ENCODE results near the gene NFIA. TPM values are rescaled to one million over a fixed set of nuclear protein-coding genes. Genes with fewer than 3 reads are reported as not detected.
A peak's percentile ranks its signal among the peaks of the same experiment; 100 is the strongest.

Gene NFIA
- total and polyA plus RNA-seq, 12 donors, result 11.2 to 117 (median 92.5) TPM

DNA sequence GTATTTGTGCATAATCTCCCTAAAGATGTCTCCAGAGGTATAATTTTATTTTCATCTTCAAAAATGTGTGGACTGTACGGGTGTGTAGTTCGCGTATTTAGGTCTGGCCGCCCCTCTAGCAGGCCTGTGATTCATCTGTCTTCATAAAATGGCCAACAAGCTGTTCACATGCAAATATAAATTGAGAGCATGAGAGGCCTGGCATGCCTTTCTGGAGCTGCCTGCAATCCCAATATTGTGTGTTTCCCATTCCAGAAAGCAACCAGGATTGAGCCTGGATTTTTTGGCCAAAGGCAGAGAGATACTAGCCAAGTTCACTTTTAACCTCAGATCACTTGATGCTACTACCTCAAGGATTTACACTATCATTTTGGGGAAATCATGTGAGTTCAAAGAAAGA is 197.2 kb downstream of the NFIA start:
- Histone ChIP-seq H3K27me3 (no peaks in the 10 kb centered on the region), H3K9me3 (no peaks in the 10 kb centered on the region), H3K36me3 (no peaks in the 10 kb centered on the region), H3K4me3 (no peak overlapping the region), H3K27ac (peak overlapping the region in 7 of 10 donors; percentile 12 to 60 (median 35)), H3K4me1 (peaks cover 5 to 68% (median 34%) of the 10 kb centered on the region in 9 donors)
- intact Hi-C loops (cut with DNase I), result loop anchor here in 1 of 10 donors (10.0 kb wide), 2 partner anchors 175 to 225 kb away; no protein-coding TSS in a partner anchor
- 35 to 48% methylated on average over 4 of the region's 4 CpGs for WGBS, 2 donors
- TF ChIP-seq, protein P1, sequence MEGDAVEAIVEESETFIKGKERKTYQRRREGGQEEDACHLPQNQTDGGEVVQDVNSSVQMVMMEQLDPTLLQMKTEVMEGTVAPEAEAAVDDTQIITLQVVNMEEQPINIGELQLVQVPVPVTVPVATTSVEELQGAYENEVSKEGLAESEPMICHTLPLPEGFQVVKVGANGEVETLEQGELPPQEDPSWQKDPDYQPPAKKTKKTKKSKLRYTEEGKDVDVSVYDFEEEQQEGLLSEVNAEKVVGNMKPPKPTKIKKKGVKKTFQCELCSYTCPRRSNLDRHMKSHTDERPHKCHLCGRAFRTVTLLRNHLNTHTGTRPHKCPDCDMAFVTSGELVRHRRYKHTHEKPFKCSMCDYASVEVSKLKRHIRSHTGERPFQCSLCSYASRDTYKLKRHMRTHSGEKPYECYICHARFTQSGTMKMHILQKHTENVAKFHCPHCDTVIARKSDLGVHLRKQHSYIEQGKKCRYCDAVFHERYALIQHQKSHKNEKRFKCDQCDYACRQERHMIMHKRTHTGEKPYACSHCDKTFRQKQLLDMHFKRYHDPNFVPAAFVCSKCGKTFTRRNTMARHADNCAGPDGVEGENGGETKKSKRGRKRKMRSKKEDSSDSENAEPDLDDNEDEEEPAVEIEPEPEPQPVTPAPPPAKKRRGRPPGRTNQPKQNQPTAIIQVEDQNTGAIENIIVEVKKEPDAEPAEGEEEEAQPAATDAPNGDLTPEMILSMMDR (IDR thresholded peaks at IDR 0.05), result no peak
- ATAC-seq (peak in 4 of 8 donors; percentile 23 to 34 (median 29)), DNase-seq (no peak)

DNA sequence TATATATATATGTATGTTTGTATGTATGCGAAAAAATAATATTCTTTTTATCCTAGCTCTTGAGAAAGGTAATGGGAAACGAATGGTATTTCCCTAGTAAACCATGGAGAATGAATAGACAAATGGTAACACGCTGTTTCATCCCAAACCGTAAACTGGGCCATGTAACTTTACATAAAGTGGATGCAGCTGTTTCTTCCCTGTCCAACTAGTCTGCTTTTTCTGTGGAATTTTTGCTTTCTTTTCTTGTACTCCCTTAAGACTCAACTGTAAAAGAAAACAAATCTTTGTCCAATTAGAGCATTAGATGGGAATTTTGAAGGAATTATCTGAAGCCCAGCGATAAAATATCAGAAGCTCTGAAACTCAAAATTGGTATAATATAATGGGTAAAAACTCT is 198.1 kb downstream of the NFIA start:
- Histone ChIP-seq H3K27ac (peak overlapping the region in 6 of 10 donors; percentile 28 to 60 (median 50)), H3K4me3 (no peak overlapping the region), H3K27me3 (no peaks in the 10 kb centered on the region), H3K36me3 (no peaks in the 10 kb centered on the region), H3K4me1 (peaks cover 5 to 74% (median 39%) of the 10 kb centered on the region in 9 donors), H3K9me3 (no peaks in the 10 kb centered on the region)
- ATAC-seq (peak in 4 of 8 donors; percentile 37 to 57 (median 45)), DNase-seq (no peak)
- WGBS, 2 donors, result 79 to 82% methylated on average over 5 of the region's 5 CpGs
- TF ChIP-seq, protein P1 (IDR thresholded peaks at IDR 0.05), result no peak
- intact Hi-C loops (cut with DNase I), result no loop called here

DNA sequence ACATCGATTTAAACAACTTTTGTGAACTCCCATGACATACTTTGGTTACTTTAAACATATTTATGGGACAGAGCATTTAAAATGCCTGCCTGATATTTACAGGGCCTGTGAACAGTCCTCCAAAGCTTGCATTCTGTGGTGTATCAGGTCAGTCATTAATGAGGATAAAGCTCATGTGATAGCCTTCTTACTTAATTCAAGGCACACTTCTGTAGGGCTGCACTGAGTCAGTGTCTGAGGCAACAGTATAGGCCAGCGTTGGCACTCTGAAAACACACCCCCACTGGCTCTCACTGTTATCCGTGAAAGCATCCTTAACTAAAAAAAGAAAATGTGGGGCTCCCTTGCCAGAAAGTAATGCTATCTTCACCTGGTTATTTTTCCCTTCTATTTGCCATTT is 200.0 kb downstream of the NFIA start:
- ATAC-seq (peak in 1 of 8 donors; percentile 59), DNase-seq (no peak)
- no peaks in the 10 kb centered on the region for H3K9me3 ChIP-seq
- H3K27ac ChIP-seq, result peak overlapping the region in 1 of 10 donors; percentile 2
- WGBS, 2 donors, result 67 to 69% methylated on average over 3 of the region's 3 CpGs
- H3K4me3 ChIP-seq, result no peak overlapping the region
- H3K27me3 ChIP-seq, result no peaks in the 10 kb centered on the region
- intact Hi-C loops (cut with DNase I), result no loop called here
- peaks cover 8 to 73% (median 39%) of the 10 kb centered on the region in 9 donors for H3K4me1 ChIP-seq
- TF ChIP-seq, protein P1 (IDR thresholded peaks at IDR 0.05), result no peak
- no peaks in the 10 kb centered on the region for H3K36me3 ChIP-seq

DNA sequence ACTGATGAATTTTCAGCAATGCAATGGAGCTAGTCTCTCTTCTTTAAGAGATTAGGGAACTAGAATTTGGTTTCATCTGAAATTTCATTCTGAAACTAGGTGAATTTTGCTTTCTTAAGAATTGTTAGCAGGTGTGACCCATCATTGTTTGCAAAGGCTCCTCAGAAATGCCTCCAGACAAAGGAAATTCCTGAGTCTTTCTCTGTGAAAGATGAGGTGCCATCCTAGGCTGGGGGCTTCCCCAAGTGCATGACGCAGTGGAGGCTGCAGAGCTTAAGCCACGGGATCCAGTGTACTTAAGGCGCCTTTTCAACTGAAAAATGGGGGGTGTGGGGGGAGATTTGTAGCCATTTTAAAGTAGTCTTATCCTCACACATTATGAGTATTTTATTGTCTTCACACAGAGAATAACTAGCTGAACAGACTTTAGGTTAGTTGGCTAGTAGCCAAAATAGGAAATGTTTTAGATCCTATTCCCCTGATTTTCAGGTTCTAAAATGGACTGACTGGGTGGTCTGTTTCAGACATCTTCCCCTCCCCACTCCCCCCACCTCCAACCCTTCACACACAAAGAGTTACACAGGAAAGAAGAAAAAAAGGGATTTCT is 202.0 kb downstream of the NFIA start:
- intact Hi-C loops (cut with DNase I), result no loop called here
- Histone ChIP-seq H3K4me3 (no peak overlapping the region), H3K27ac (no peak overlapping the region), H3K4me1 (peaks cover 5 to 67% (median 21%) of the 10 kb centered on the region in 9 donors), H3K9me3 (no peaks in the 10 kb centered on the region), H3K27me3 (no peaks in the 10 kb centered on the region), H3K36me3 (no peaks in the 10 kb centered on the region)
- TF ChIP-seq, protein P1 (IDR thresholded peaks at IDR 0.05), result no peak
- ATAC-seq (no peak), DNase-seq (no peak)
- WGBS, 2 donors, result 92 to 95% methylated on average over 3 of the region's 3 CpGs
